Measurements from ENCODE around the gene GSK3B.
A peak's percentile ranks its signal among the peaks of the same experiment; 100 is the strongest.
"Not testable (repeated sequence)": the region's sequence is repeated elsewhere in the genome, so short reads cannot be mapped to it uniquely, and the experiment has no call there.

GSK3B gene

DNA sequence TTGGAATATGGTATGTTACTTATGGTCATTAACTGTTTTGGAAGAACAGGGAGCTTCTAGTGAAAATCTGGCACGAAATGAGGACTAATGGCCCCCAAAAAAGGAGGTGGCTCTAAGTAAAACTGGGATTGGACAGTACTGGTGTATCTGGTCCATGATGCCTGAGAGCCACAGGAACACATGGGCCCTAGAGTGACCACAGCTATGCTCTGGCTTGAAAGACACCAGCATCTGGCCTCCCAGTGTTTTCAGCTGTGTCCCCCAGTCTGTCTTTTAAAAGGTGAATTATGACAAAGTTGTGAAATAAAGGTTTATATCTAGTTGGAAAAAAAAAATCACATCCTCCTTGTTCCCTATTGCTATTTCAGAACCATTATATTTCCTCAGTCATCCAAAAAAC, 64.5 kb downstream of the GSK3B start:
- Histone ChIP-seq H3K36me3 (ENCODE audit: insufficient read depth, low read length) (no peaks in the 10 kb centered on the region), H3K9ac (ENCODE audit: low read depth, low read length) (no peak overlapping the region), H3K4me1 (ENCODE audit: insufficient read depth, low read length) (no peaks in the 10 kb centered on the region), H3K9me3 (ENCODE audit: control insufficient read depth, insufficient read depth, low read length) (no peaks in the 10 kb centered on the region)

DNA sequence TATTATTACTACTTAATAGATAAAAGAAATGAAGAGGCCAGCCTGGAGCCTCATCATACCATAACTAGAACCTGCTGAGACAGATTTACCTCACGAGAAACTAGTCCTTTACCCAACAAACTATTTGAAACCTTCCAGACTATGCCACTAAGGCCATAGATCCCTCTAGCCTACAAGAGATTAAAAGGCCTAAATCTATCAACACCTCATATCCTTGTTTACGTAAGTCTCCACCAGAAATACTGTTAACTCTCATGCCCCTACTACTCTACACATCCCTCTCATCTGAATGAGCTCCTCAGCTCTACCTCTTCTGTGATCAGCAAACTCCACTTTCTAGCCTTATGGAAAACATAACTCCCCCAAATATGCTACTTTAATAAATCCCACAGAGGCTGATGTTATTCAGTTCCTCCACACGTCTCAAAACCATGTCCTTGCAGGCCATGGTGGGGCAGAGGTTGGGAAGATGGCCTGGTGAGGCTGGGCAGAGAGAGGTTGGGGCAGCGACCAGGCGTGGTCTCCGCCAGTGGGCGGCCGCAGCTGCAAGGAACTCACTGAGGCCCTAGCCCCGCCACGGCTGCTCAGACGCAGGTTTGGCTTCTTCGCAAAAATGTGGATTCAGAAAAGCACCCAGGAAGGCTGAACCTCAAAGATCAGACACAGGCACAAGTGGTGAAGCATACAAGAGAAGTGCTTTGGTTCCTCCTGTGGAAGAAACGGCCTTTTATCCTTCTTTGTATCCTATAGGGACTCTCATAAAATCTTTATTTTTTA, 65.8 kb downstream of the GSK3B start:
- H3K36me3 ChIP-seq (ENCODE audit: insufficient read depth, low read length) = no peaks in the 10 kb centered on the region
- no peaks in the 10 kb centered on the region for H3K9me3 ChIP-seq (ENCODE audit: control insufficient read depth, insufficient read depth, low read length)
- H3K9ac ChIP-seq (ENCODE audit: low read depth, low read length) = no peak overlapping the region
- no peaks in the 10 kb centered on the region for H3K4me1 ChIP-seq (ENCODE audit: insufficient read depth, low read length)

DNA sequence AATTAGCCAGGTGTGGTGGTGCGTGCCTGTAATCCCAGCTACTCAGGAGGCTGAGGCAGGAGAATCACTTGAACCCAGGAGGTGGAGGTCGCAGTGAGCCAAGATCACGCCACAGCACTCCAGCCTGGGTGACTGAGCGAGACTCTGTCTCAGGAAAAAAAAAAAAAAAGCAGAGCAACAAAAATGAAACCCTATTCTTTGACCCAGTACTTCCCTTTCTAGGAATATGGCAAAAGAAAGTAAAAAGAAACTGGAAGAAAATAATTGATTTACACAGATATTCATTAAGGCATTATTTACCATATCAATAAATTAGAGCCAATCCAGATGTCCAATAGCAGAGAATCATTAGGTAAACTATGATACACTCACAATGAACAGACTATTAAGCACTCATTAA, 67.0 kb downstream of the GSK3B start:
- H3K36me3 ChIP-seq (ENCODE audit: insufficient read depth, low read length) = no peaks in the 10 kb centered on the region
- H3K9ac ChIP-seq (ENCODE audit: low read depth, low read length) = no peak overlapping the region
- no peaks in the 10 kb centered on the region for H3K9me3 ChIP-seq (ENCODE audit: control insufficient read depth, insufficient read depth, low read length)
- H3K4me1 ChIP-seq (ENCODE audit: insufficient read depth, low read length) = no peaks in the 10 kb centered on the region

DNA sequence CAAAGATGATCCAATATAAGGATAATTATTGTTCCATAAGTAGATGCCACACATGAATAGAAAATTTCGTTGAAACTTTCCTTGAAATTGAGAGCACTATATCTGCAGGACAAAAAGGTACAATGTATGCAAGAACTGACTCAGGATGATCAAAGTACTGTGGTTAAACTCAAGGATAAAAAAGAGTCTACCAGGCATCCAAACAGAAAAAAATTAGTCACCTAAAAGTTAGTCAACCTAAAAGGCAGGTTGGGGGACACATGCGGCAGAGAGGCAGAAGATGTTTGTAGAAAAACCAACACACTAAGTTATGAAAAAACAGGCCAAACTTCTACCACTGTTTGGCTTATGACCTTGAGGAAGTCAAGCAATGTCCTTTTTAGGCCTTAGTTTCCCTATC, 68.7 kb downstream of the GSK3B start:
- no peak overlapping the region for H3K9ac ChIP-seq (ENCODE audit: low read depth, low read length)
- H3K4me1 ChIP-seq (ENCODE audit: insufficient read depth, low read length) = no peaks in the 10 kb centered on the region
- H3K36me3 ChIP-seq (ENCODE audit: insufficient read depth, low read length) = no peaks in the 10 kb centered on the region
- no peaks in the 10 kb centered on the region for H3K9me3 ChIP-seq (ENCODE audit: control insufficient read depth, insufficient read depth, low read length)

DNA sequence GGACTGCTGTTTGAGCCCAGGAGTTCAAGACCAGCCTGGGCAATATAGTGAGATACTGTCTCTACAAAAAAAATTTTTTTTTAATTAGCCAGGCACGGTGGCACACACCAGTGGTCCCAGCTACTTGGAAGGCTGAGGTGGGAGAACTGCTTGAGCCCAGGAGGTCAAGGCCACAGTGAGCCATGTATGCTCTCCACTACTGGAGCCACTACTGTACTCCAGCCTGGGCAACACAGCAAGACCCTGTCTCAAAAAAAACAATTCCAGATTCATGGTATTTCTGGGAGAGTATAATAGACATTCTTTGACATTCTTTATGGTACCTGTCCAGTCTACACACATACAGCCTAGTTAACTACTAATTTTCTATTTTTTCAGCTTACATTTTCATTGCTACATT, 70.1 kb downstream of the GSK3B start:
- H3K36me3 ChIP-seq (ENCODE audit: insufficient read depth, low read length) = no peaks in the 10 kb centered on the region

DNA sequence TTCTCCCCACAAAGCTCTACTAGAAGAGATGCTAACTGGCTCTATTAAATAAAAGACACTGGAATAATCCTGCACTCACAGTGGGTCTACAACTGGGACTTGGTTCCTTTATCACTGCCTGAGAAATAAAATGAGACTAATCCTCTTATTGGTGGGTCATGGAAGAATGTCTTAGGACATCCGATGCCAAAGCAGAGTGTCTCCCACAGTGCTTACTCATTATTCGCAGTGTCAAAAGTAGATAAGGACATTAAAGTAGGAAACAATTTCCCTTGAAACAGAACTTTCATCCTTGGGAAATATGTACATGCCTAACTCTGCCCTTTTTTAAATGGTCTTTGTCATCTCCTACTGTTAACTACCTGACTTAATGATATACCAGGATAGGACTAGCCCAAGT, 71.5 kb downstream of the GSK3B start:
- Histone ChIP-seq H3K9me3 (ENCODE audit: control insufficient read depth, insufficient read depth, low read length) (no peaks in the 10 kb centered on the region), H3K36me3 (ENCODE audit: insufficient read depth, low read length) (no peaks in the 10 kb centered on the region), H3K9ac (ENCODE audit: low read depth, low read length) (no peak overlapping the region), H3K4me1 (ENCODE audit: insufficient read depth, low read length) (no peaks in the 10 kb centered on the region)

More for the DNA sequence above, 70.1 kb downstream of the GSK3B start:
- Histone ChIP-seq H3K9me3 (ENCODE audit: control insufficient read depth, insufficient read depth, low read length) (no peaks in the 10 kb centered on the region), H3K4me1 (ENCODE audit: insufficient read depth, low read length) (no peaks in the 10 kb centered on the region), H3K9ac (ENCODE audit: low read depth, low read length) (no peak overlapping the region)

DNA sequence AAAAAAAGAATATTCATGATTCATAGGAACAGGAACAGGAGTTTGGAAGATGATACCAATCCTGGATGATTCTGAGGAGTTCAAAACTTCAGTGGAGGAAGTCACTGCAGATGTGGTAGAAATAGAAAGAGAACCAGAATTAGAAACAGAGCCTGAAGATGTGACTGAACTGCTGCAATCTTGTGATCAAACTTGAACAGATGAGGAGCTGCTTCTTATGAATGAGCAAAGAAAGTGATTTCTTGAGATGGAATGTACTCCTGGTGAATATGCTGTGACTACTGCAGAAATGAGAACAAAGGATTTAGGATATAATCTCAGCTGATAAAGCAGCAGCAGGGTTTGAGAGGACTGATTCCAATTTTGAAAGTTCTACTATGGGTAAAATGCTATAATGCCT, 72.7 kb downstream of the GSK3B start:
- no peaks in the 10 kb centered on the region for H3K36me3 ChIP-seq (ENCODE audit: insufficient read depth, low read length)
- no peaks in the 10 kb centered on the region for H3K4me1 ChIP-seq (ENCODE audit: insufficient read depth, low read length)
- no peaks in the 10 kb centered on the region for H3K9me3 ChIP-seq (ENCODE audit: control insufficient read depth, insufficient read depth, low read length)
- no peak overlapping the region for H3K9ac ChIP-seq (ENCODE audit: low read depth, low read length)

DNA sequence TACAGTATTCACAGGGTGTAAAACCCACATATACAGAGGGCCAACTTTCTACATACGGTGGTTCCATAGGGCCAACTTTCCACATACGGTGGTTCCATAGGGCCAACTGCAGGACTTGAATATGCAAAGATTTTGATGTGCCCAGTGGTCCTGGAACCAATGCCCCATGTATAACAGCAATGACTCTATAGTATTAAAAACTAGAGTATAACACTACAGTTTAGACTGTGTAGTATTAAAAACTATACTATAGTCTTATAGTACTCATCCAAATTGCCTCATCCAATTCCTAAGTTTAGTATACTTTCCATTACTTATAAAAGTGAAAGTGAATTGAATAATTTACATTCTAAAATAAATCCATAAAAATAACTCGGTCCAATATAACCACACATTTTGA, 75.9 kb downstream of the GSK3B start:
- no peaks in the 10 kb centered on the region for H3K4me1 ChIP-seq (ENCODE audit: insufficient read depth, low read length)
- H3K36me3 ChIP-seq (ENCODE audit: insufficient read depth, low read length) = no peaks in the 10 kb centered on the region
- H3K9ac ChIP-seq (ENCODE audit: low read depth, low read length) = no peak overlapping the region
- no peaks in the 10 kb centered on the region for H3K9me3 ChIP-seq (ENCODE audit: control insufficient read depth, insufficient read depth, low read length)

DNA sequence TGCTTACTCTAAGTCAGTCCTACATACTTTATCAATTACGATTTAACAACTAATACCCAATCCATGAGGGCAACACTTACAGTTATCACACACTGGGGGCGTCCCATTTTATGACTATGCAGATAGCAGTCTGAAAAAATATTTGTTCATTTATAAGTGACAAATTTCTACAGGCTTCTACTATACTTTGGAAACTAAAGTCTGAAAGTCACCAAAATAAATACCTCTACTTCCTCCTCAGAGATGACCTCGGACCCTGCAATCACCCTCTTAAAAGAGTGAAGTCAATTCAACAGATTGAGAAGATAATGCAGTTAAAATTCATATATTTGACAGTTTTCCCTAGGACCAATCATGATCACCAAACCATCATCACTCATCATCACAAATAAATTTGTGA, 76.6 kb downstream of the GSK3B start:
- H3K4me1 ChIP-seq (ENCODE audit: insufficient read depth, low read length) = no peaks in the 10 kb centered on the region
- no peaks in the 10 kb centered on the region for H3K36me3 ChIP-seq (ENCODE audit: insufficient read depth, low read length)
- no peak overlapping the region for H3K9ac ChIP-seq (ENCODE audit: low read depth, low read length)
- H3K9me3 ChIP-seq (ENCODE audit: control insufficient read depth, insufficient read depth, low read length) = no peaks in the 10 kb centered on the region

DNA sequence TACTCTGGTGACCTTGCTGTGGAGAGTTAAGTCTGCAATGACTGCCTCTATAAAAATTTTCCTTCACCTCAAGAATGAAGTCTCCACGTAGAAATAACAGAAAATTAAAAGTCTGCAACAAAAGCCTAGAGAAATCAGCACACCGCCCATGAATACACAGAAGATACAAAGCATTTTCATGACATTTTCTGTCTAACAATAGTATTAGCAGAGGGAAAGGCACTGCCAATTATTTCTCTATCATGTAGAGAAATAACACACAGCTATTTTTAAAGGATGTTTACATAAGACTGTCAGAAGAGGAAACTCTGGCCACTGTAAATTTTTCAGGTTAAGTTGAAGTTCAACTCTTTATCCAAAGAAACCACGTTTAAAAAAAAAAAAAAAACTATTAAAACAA, 80.8 kb downstream of the GSK3B start:
- no peaks in the 10 kb centered on the region for H3K9me3 ChIP-seq (ENCODE audit: control insufficient read depth, insufficient read depth, low read length)
- H3K36me3 ChIP-seq (ENCODE audit: insufficient read depth, low read length) = no peaks in the 10 kb centered on the region
- H3K9ac ChIP-seq (ENCODE audit: low read depth, low read length) = no peak overlapping the region
- no peaks in the 10 kb centered on the region for H3K4me1 ChIP-seq (ENCODE audit: insufficient read depth, low read length)

DNA sequence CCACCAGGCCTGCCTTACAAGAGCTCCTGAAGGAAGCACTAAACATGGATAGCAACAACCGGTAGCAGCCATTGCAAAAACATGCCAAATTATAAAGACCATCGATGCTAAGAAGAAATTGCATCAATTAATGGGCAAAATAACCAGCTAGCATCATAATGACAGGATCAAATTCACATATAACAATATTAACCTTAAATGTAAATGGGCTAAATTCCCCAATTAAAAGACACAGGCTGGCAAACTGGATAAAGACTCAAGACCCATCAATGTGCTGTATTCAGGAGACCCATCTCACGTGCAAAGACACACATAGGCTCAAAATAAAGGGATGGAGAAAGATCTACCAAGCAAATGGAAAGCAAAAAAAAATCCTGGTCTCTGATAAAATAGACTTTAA, 88.5 kb downstream of the GSK3B start:
- not testable (repeated sequence) for H3K36me3 ChIP-seq (ENCODE audit: insufficient read depth, low read length); H3K9ac ChIP-seq (ENCODE audit: low read depth, low read length); H3K4me1 ChIP-seq (ENCODE audit: insufficient read depth, low read length); H3K9me3 ChIP-seq (ENCODE audit: control insufficient read depth, insufficient read depth, low read length)

DNA sequence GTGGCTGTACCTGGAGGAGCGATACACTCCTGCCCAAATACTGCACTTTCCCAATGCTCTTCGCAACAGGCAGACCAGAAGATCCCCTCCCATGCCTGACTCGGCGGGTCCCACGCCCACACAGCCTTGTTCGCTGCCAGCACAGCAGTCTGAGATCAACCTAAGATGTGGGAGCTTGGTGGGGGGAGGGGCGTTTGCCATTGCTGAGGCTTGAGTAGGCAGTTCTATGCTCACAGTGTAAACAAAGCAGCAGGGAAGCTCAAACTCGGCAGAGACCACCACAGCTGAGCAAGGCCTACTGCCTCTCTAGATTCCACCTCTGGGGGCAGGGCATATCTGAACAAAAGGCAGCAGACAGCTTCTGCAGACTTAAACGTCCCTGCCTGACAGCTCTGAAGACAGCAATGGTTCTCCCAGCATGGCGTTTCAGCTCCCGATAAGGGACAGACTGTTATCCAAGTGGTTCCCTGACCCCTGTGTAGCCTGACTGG, 90.2 kb downstream of the GSK3B start:
- H3K9ac ChIP-seq (ENCODE audit: low read depth, low read length) = peak overlapping the region; percentile 7; the same call in 1 of the 2 replicates
- H3K4me1 ChIP-seq (ENCODE audit: insufficient read depth, low read length); H3K36me3 ChIP-seq (ENCODE audit: insufficient read depth, low read length); H3K9me3 ChIP-seq (ENCODE audit: control insufficient read depth, insufficient read depth, low read length): not testable (repeated sequence)

DNA sequence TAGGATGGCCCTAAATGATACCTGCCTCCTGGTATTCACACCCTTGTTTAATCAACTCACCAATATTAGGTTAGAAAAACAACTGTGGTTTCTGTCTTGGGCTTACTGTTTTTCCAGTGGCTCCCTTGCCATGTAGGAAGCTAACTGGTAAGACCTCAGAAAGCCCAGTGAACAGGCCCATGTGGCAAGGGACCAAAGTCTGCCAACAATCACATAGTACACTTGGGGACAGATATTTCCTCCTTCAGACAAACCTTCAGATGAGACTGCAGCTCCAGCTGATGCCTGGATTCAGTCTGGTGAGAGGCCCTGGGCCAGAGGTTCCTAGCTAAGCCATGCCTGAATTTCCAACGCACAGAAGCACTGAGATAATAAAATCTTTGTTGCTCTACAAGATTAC, 96.1 kb downstream of the GSK3B start:
- Histone ChIP-seq H3K4me1 (ENCODE audit: insufficient read depth, low read length) (no peaks in the 10 kb centered on the region), H3K9ac (ENCODE audit: low read depth, low read length) (no peak overlapping the region), H3K9me3 (ENCODE audit: control insufficient read depth, insufficient read depth, low read length) (no peaks in the 10 kb centered on the region), H3K36me3 (ENCODE audit: insufficient read depth, low read length) (no peaks in the 10 kb centered on the region)

DNA sequence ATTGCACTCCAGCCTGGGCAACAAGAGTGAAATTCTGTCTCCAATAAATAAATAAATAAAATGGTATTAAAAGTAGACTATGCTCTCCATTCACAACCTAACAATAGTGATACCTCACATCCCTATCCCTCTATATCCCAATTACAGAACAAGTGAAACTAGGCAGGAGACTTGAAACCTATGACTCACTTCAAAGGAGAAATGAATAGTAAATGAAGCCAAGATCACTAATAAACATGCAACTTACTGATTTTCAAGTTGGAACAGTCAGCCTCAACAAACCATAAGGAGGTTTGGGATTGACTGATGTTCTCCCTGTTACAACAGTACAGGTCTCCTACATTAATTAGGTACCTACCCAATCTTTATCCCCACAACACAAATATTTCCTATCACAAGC, 103.4 kb downstream of the GSK3B start:
- Histone ChIP-seq H3K9ac (ENCODE audit: low read depth, low read length) (no peak overlapping the region), H3K36me3 (ENCODE audit: insufficient read depth, low read length) (no peaks in the 10 kb centered on the region), H3K4me1 (ENCODE audit: insufficient read depth, low read length) (no peaks in the 10 kb centered on the region), H3K9me3 (ENCODE audit: control insufficient read depth, insufficient read depth, low read length) (no peaks in the 10 kb centered on the region)

DNA sequence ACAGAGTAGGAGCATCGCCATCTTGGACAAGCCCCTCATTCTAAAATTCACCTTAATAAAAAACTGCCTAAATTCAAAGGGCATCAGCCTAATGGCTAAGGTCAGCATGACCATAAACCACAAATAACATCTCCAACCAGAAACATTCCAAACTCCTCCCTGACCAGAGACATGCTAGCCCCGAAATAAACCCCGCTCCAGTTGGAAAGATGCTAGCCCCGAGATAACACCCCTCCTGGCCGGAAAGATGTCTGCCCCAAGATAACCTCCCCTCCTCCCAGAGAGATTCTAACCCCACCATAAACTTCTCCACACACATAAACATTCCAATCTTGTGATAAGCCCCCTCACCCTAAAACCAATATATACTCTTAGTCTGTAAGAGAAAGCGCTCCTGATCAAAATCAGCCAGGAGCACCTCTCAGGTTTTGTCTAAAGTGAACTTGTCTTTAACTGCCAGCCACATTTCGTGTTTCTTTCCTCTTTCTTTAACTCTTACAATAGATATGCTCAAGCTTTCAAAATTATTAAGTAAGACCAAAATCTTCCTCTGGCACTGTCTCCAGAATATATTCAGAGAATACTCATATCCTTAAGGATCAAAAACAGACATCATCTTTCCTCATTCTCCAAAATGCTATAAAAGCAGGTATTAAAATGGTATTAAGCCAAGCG, 104.1 kb downstream of the GSK3B start:
- H3K9ac ChIP-seq (ENCODE audit: low read depth, low read length) = no peak overlapping the region
- no peaks in the 10 kb centered on the region for H3K36me3 ChIP-seq (ENCODE audit: insufficient read depth, low read length)
- H3K4me1 ChIP-seq (ENCODE audit: insufficient read depth, low read length) = no peaks in the 10 kb centered on the region
- H3K9me3 ChIP-seq (ENCODE audit: control insufficient read depth, insufficient read depth, low read length) = no peaks in the 10 kb centered on the region

Measured in ES-I3 (cell line).